T-cell (primary cell): ENCODE results near the gene TRMT2B. TPM values are rescaled to one million over a fixed set of nuclear protein-coding genes. Genes with fewer than 3 reads are reported as not detected.

Experiments used
- total RNA-seq, 35 experiments: library from RNA in 6 of 35; stranded (reverse) in 6 of 35; fragments of 120-200 nt in 1 of 35; gene quantifications; one replicate each; pipeline versions ENCODE4 v1.2.1 to v1.2.4 and lab custom pipeline; 2013 to 2026

The TRMT2B gene
- total RNA-seq, 5 donors from 2014 or later (not counting 1 experiment from before 2014, with no cell fraction given): 34.7 to 45.8 (median 43.6) TPM

Other genes with a start within 250 kb of the TRMT2B start
- gene CSTF2, start 231.7 kb downstream of the TRMT2B start, total RNA-seq: 10 to 100 TPM in 4 of 5 donors, 1 to 10 TPM in 1; 9.3 to 17.7 (median 15.0) TPM
- not detected for gene NOX1, start 177.8 kb downstream of the TRMT2B start, total RNA-seq
- gene XKRX, start 123.2 kb downstream of the TRMT2B start, total RNA-seq: 1 to 10 TPM in 4 of 5 donors, under 1 TPM in 1; 0.53 to 4.8 (median 1.8) TPM
- not detected for gene ARL13A, start 82.4 kb downstream of the TRMT2B start, total RNA-seq
- gene TMEM35A, start 26.8 kb upstream of the TRMT2B start, total RNA-seq: not detected
- under 1 TPM; 0.42 to 0.95 (median 0.85) TPM for gene CENPI, start 46.1 kb upstream of the TRMT2B start, total RNA-seq
- gene DRP2, start 167.7 kb upstream of the TRMT2B start, total RNA-seq: under 1 TPM; 0.07 to 0.28 (median 0.13) TPM
- not detected for gene TAF7L, start 239.2 kb upstream of the TRMT2B start, total RNA-seq